Measurements from ENCODE around the gene MMP24. TPM values are rescaled to one million over a fixed set of nuclear protein-coding genes. Genes with fewer than 3 reads are reported as not detected.
A peak's percentile ranks its signal among the peaks of the same experiment; 100 is the strongest.

The MMP24 gene
- total RNA-seq, 1 experiment from 2014 or later = 23.0 TPM

GRCh38 chr20:35243986-35244385 lies 17.5 kb downstream of the MMP24 start:
- Histone ChIP-seq H3K9ac (ENCODE audit: extremely low read depth, insufficient read length, low read length) (no peak overlapping the region), H2BK15ac (ENCODE audit: low read depth, low read length) (no peak overlapping the region), H3K27ac (ENCODE audit: insufficient read length, low read depth, low read length) (no peak overlapping the region), H3K4ac (ENCODE audit: low read depth, low read length) (no peak overlapping the region), H2AFZ (ENCODE audit: low read length) (no peak overlapping the region), H3K56ac (ENCODE audit: insufficient read length, low read depth, low read length) (no peak overlapping the region), H4K5ac (ENCODE audit: insufficient read length, low read depth, low read length) (no peak overlapping the region), H3K79me1 (ENCODE audit: insufficient read depth, low read depth, low read length, poor library complexity, severe bottlenecking) (no peaks in the 10 kb centered on the region), H3K27me3 (ENCODE audit: insufficient read depth, low read length) (no peaks in the 10 kb centered on the region), H2AK5ac (ENCODE audit: insufficient read length, low read length) (no peak overlapping the region), H3K23ac (ENCODE audit: insufficient read length, low read depth, low read length) (no peak overlapping the region), H3K18ac (ENCODE audit: insufficient read length, low read depth, low read length) (no peak overlapping the region), H2BK5ac (ENCODE audit: insufficient read length, low read length) (no peak overlapping the region), H3K79me2 (ENCODE audit: insufficient read depth, low read length) (no peaks in the 10 kb centered on the region), H3K9me3 (ENCODE audit: control insufficient read depth, low read depth, low read length) (no peaks in the 10 kb centered on the region), H2BK120ac (ENCODE audit: low read depth, low read length, poor library complexity, severe bottlenecking) (no peak overlapping the region), H3T11ph (ENCODE audit: low read length) (no peak overlapping the region), H4K8ac (replicated peaks; ENCODE audit: insufficient read length, low read depth, low read length) (no peak overlapping the region), H3K4me2 (ENCODE audit: insufficient read depth, insufficient read length, low read length) (no peak overlapping the region), H3K4me1 (ENCODE audit: insufficient read depth, low read length) (peaks cover 8% of the 10 kb centered on the region; the same call in 1 of the 2 replicates), H4K91ac (ENCODE audit: insufficient read length, low read depth, low read length) (no peak overlapping the region), H3K23me2 (ENCODE audit: insufficient read length, low read depth, low read length, poor library complexity, severe bottlenecking) (no peaks in the 10 kb centered on the region), H4K20me1 (ENCODE audit: control insufficient read depth, insufficient read depth, insufficient read length) (no peaks in the 10 kb centered on the region), H2BK12ac (ENCODE audit: insufficient read length, low read depth, low read length) (no peak overlapping the region), H2BK20ac (ENCODE audit: low read depth, low read length, poor library complexity, severe bottlenecking) (no peak overlapping the region), H3K14ac (ENCODE audit: insufficient read depth, low read length) (no peak overlapping the region)
- Mint-ChIP-seq H3K9me3 (no peaks in the 10 kb centered on the region), H3K4me3 (no peak overlapping the region), H3K36me3 (ENCODE audit: insufficient read depth in 1 of 3, low read depth in 3 of 3) (peaks cover 0 to 14% (median 6%) of the 10 kb centered on the region in 3 experiments; a peak in 2 of 7 replicates), H3K4me1 (peaks cover 21 to 26% of the 10 kb centered on the region in 2 experiments), H3K27ac (peak overlapping the region in 1 of 3 experiments; percentile 83; a peak in 1 of 7 replicates), H3K27me3 (ENCODE audit: low read depth) (no peaks in the 10 kb centered on the region; the same call in none of the 2 replicates)
- WGBS (ENCODE audit: extremely low coverage, insufficient read length, low lambda C conversion rate) = no CpG with 5 or more reads among the region's 2 CpGs
- TF ChIP-seq, protein P1, sequence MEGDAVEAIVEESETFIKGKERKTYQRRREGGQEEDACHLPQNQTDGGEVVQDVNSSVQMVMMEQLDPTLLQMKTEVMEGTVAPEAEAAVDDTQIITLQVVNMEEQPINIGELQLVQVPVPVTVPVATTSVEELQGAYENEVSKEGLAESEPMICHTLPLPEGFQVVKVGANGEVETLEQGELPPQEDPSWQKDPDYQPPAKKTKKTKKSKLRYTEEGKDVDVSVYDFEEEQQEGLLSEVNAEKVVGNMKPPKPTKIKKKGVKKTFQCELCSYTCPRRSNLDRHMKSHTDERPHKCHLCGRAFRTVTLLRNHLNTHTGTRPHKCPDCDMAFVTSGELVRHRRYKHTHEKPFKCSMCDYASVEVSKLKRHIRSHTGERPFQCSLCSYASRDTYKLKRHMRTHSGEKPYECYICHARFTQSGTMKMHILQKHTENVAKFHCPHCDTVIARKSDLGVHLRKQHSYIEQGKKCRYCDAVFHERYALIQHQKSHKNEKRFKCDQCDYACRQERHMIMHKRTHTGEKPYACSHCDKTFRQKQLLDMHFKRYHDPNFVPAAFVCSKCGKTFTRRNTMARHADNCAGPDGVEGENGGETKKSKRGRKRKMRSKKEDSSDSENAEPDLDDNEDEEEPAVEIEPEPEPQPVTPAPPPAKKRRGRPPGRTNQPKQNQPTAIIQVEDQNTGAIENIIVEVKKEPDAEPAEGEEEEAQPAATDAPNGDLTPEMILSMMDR (conservative IDR thresholded peaks at IDR 0.05) = no peak
- DNase-seq = no peak
